GM21423 (cell line): Measurements from ENCODE around the gene PKD1.

Experiments used
- ATAC-seq: cut with Tn5 transposase; IDR thresholded peaks from one replicate; pipeline ENCODE4 v1.9.1; 2021; ENCODE audit warnings: mild to moderate bottlenecking, moderate library complexity; ENCODE audit not compliant: unreplicated experiment

The PKD1 gene

DNA sequence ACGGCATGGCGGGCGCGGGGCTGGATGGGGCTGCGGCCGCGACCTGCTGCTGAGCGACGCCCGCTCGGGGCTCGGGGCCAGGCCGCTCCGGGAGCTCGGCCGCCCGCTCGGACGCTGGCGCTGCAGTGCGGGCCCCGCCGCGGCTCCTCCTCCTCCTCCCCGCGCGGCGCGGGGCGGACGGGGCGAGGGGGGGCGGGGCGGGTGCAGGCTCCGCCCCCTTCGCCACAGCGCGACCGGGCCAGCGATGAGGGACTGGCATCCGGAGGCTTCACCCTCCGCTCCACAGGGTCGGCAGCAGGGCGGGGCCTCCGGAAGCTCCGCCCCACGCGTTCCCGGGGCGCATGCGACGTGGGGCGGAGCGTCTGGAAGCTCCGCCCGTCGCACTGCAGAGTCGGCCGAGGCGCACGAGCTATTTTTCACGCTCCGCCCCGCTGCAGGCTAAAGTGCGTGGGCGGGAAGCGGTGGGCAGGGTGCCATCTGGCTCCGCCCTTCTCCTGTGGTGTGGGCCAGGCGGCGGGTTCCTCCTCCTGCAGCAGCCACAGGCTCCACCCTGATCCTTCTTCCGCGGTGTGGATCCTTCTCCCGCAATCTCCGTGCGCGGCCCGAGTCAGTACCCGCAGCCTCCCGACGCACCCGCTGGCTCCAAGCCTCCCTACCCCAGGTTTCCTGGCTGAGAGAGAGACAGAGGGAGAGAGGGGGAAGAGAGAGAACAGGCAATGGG lies at the start of gene PKD1:
Gene PKD1, minus strand, starts transcription at position 129 of the 721 bp plus-strand sequence. CDS start 209 bp downstream, outside the sequence.
- peak; percentile 56 for ATAC-seq

DNA sequence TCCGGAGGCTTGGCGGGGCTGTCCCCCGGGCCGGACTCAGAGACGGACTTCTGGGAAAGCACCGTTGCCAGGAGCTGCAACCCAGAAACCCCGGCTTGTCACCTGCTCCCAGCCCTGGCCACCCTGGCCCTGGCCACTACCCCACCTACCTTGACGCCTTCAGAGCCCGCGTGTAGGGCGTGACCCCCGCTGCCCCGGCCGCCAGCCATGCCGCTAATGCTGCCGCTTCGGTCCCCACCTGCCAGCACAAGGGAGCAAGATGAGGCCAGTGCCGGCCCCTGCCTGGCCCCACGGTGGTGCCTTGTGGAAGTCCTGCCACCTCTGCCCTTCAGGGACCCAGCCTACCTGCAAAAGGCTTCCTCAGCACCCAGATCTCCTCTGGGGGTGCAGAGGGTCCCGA lies 49.3 kb upstream of the PKD1 start:
- no peak for ATAC-seq

DNA sequence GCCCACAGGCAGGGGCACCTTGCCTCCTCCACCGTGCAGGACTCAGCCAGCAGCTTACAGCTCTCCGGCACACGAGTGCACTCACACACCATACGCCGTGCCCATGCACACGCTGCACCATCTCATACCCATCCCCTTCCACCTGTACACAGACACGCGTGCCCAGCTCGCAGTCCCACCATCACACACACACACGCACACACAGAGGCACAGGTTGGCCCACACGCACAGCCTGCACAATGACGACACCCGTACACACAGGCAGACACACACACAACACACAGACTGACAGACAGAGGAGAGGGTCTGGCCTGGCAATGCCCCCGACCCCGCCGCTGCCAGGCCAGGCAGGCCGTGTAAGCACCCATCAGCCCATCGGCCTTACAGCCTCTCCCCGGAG lies 48.6 kb upstream of the PKD1 start:
- ATAC-seq: no peak

DNA sequence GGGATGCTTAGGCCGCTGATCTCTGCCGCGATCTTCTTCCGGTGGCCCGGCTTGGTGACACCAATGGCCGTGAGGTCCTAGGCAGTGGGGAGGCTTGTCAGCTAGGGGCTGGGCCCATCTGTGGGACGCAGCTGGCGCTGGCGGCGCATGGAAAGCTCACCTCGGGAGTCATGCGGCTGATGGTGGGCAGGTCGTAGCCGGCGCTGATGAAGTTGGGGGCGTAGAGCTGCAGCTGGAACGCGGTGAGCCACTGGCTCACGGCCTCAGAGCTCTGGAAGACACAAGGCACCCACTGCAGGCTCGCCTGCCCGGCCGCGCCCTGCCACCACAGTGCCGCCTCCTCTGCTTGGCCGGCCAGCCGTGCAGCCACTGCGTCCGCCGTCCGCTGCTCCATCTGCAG lies 48.0 kb upstream of the PKD1 start:
- ATAC-seq: no peak

DNA sequence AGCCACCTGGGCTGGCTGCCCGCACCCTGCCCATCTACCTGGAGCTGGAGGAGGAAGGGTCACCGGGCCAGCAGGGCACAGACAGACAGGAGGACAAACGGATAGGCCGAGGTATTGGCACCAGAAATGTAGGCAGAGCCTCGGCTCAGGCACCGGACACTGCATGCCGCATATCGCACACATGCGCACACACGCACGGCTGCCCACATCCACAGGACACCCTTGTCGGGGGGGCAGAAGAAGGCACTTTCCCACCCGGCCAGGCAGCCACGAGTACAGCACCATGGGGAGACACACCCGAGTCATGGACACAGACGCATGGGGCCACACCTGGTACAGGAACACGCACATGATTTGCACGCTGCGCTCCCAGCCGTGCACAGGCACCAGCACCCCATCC lies 46.3 kb upstream of the PKD1 start:
- ATAC-seq: no peak

DNA sequence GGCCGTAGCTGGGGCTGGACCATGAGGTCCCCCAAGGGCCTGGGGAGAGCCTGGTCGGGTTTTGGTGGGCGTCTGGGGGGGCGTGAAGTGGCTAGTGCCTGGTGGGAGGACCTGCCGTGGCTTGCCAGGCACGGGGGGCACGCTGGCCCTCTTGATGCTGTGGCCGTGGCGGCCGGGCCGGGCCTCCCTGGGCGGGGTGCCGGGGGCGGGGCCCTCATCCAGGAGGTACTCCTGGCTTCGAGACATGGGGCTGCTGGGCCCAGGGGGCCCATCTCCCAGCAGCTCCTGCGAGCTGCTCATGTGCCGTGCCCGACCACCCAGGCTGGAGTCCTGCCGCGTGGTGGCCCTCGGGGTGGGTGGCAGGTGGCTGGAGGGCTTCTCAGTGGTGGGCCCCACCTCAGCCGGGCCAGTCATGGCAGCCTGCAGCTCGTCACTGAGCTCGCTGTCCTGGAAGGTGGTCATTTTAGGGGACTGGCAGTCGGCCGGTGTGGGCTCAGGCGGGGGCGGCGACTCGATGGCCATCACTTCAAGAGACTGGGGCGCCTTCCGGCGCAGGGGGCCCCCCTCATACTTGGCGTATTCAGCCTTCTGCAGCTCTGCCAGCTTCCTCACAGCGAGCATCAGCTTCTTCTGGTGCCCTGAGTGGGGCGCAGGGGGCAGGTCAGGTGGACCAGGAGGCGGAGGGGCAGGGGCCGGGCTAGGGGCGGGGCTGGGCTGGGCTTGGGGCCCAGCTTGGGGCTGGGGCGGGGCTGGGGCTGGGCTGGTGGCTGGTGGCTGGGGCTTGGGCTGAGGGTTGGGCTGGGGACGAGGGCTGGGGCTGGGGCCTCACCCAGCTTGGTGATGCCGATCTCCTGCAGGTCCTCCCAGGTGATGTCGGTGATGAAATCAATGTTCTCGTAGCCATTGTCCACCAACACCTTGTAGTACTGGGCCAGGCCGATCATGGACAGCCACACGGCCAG lies 45.5 kb upstream of the PKD1 start:
- no peak for ATAC-seq

DNA sequence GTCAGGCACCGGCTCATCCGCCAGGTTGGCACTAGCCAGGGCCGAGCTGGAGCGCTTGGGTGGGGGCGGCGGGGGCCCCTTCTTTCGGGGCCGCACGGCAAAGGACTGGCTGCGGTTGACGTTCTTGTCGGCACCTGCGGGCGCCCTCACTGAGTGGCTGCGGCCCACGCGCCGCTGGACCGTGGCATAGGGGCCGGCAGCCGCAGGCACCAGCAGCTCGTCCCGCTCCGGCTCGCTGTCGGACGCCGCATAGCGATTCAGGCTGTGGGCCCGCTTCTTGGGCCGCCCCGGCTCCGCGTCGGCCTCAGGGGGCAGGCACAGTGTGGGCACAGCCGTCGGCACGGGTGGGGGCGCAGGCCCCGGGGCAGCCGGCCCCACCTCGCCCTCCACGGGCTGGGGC lies 44.8 kb upstream of the PKD1 start:
- no peak for ATAC-seq

DNA sequence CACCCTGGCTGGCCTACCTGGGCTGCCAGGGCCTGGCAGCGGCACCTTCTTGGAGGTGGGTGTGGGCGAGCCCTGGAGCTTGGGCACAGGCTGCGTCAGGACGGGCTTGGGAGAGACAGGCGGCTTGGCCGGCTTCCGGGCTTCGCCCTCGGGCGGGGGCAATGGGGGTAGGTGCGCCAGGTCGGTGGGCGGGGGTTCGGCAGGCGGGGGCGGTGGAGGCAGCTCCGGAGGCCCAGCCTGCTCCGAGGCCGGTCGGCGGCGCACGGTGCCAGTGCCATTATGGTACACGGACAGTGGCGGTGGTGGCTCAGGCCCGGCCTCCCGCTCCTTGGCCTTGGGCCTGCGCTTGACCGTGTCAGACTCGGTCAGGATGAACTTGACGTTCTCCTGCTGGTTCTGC lies 43.9 kb upstream of the PKD1 start:
- no peak for ATAC-seq

DNA sequence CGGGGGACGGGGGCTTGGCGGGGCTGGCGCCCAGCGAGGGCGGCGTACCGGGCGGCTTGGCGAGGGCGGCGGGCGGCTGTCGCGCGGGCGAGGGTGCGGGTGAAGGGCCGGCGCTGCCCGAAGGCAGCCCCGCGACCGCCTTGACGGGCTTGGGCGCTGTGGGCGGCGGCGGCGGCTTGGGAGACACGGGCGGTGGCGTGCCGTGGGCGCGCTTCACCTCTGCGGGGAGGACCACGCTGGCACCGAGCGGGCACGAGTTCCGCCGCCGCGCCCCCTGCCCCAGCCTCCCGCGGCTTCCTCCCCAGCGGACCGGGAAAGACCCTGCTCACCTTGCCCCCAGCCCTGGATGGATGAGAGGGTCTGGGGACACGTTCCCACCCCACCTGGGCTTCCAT lies 43.4 kb upstream of the PKD1 start:
- no peak for ATAC-seq

DNA sequence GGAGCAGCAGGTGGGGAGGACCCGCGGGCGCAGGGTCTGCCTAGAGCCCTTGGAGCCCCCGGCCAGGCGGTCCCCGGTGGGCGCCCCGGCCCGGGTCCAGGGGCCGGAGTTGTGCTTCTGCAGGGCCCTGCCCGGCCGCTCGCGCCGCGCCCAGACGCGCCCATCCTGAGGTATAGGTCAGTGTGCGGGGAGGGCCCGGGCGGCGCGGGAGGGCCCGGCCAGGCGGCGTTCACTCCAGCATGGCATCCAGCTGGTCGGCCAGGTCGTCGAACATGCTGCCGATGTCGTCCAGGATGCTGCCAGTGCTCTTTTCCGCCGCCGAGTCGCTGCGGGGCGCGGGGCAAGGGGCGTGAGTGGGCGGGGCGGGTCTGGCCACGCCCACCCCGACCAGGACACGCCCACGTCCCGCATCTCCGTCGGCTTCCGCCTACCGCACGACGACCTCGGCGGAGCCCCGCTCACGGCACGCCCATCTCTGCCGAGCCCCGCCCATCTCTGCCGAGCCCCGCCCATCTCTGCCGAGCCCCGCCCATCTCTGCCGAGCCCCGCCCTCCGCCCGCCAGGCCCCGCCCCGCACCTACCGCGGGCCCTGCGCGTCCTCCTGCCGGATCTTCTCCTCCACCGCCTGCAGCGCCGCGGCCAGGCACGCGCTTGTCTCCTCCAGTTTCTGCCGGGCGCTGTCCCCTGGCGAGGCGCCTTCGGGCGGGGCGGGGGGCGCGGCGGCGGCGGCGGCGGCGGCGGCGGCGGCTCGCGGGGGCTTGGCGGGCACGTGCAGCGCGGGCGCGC lies 42.8 kb upstream of the PKD1 start:
- ATAC-seq: no peak

DNA sequence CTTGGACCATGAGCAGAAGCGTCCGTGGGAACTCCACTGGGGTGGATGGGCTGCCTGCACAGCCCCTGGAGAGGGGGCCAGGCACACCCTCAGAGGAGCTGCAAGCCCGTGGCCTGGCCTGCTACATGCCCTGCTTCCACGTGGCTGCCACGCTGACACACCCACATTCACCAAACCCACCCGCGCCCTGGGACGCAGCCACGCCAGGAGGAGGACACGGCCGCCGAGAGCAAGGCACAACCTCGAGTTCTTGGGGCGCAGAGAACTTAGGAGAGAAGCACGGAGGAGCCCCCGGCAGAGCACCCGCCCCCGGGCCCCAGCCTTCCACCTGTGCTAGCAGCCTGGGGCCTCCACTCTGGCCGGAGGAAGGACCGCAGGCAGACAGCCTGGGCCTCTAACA lies 41.9 kb upstream of the PKD1 start:
- ATAC-seq: no peak

DNA sequence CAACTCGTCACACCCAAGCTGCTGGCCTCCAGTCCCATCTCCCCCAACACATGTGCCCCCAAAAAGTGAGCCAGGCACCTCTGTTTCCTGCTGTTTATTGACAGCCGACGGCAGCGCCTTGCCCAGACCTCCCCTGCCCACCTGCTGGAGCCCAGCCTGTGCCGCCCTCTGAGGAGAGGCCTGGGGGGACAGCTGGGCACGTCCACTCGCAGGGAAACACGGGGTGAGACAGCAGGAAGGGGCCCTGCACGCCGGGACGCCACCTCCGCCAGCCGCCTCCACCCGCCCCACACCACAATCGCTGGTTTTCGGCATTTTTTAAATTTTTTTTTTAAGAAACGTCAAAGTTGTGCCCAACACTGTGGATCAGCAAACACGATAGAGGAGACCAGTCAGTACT lies 41.4 kb upstream of the PKD1 start:
- no peak for ATAC-seq

DNA sequence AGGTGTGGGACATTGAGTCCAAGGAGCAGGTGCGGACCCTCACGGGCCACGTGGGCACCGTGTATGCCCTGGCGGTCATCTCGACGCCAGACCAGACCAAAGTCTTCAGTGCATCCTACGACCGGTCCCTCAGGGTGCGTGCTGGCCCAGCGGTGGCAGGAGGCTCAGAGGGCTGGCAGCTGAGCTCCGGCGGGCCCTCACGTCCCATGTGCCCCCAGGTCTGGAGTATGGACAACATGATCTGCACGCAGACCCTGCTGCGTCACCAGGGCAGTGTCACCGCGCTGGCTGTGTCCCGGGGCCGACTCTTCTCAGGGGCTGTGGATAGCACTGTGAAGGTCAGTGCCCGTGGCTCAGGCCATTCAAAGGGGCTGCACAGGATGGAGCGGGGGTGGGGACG lies 40.3 kb upstream of the PKD1 start:
- no peak for ATAC-seq

DNA sequence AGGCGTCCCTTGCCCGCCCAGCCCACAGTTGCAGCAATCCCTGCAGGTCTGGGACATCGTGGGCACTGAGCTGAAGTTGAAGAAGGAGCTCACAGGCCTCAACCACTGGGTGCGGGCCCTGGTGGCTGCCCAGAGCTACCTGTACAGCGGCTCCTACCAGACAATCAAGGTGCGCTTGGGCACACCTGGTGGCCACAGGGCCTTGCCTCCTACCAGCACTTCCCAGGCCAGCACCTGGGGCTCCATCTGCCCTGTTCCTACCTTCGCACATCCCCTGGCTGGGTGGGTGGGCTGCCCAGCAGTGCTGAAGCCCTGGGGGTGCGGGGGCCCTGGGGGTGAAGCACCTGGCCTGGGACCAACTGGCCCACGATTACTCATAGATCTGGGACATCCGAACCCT lies 39.8 kb upstream of the PKD1 start:
- ATAC-seq: no peak

DNA sequence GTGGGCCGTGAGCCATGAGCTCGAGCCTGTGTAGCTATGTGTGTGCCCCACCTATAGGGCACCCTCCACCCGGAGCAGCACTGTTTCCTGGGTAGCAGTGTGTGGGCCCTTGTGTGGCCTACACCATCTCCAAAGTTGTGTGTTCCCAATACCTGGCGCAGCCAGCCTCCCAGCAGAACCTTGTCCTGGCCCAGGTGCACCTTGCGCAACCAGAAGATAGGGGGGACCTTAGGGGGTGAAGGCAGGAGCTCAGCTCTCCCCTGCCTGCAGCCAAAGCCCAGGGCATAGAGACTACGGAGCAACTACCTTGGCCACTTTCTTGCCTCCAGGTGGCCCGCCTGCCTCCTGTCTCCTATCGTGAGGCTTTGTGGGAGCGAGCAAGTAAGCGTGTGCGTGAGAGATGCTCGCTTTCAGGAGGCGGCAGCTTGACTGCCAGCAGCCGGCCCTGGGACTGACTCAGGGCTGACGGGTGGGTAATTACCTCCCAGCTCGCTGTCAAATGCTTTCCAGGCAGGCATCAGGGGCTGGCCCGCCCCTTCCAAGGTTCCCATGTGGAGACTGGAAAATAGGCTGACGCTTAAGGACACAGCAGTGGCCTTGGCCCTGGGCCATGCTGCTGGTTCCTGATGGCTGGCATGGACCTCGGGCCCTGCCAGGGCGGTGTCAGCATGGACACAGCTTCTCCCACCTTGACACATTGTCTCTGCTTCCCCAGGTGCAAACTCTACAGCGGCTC lies 38.9 kb upstream of the PKD1 start:
- ATAC-seq: no peak

DNA sequence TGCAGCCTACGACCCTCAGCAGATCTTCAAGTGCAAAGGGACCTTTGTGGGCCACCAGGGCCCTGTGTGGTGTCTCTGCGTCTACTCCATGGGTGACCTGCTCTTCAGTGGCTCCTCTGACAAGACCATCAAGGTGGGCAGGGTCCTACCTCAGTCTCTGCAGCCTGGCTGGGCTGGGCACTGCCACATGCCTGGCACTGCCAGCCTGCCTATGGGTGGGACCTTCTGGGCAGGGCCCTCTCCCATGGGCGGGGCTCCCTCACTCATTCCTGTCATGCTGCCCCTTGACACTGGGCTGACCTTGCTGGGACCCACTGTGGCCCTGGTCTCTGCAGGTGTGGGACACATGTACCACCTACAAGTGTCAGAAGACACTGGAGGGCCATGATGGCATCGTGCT lies 38.2 kb upstream of the PKD1 start:
- ATAC-seq: no peak

DNA sequence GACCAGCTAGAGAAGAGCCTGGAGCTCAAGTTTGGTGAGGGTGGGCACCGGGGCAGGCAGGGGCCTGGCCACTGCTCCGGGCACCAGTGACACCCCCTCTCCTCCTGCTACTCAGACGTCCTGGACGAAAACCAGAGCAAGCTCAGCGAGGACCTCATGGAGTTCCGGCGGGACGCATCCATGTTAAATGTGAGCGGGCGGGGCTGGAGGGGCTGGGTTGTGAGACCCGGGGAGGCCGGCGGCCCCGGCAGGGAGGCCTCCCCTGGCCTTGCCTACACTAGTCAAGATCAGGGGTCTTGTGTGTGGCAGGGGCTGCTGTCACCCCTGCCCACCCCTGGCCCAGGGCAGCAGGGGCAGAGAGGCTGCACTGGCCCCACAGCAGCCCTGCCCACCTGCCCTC lies 37.7 kb upstream of the PKD1 start:
- ATAC-seq: no peak

DNA sequence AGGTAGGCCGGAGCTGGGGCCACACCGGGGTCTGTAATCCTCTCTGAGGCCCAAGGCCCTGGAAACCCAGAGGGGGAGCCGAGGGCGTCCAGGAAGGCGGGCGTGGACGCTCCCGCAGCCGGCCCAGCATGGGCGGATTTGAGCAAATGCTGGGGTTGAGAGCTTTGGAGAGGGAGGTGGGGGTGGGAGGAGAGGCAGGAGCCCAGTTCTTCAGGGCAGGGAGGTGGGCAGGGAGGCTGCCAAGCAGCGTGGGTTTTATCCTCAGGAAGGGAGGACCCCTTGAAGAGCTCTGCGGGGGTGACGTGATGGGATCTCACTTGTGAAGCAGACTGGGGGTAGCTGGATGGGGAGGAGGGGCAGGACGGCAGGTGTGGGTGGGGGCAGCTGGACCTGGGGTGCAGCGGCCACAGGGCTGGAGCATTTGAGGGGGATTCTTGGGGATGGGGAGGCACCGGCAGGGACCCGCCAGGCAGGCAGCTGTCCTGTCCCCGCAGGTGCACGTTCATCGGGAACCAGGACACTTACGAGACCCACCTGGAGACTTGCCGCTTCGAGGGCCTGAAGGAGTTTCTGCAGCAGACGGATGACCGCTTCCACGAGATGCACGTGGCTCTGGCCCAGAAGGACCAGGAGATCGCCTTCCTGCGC lies 37.1 kb upstream of the PKD1 start:
- no peak for ATAC-seq

DNA sequence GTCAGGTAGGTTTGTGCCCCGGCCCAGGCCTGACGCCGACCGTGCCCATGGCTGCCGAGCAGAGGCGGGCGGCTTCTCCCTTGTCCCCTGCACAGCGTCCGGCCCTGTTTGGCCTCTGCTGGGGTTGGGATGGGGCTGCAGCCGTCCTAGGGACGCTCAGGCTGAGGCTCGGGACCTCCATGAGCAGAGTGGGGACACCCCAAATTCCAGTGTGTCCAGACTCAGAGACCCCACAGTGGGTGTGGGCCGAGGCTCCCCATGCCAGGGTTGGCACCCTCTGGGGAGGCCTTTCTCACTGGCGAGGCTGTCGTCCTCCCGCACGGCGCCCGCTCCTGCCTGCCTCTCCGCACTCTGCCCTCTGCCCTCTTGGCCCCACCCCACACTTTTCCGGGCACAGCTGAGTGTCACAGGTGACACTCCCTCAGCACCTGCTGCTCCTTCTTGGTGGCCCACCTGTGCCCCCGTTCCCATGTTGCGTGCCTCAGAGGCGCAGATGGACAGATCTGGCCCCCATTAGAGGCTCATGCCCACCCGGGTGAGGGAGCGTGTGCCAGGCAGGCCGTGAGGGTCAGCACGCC lies 36.0 kb upstream of the PKD1 start:
- ATAC-seq: no peak
